Left kidney (tissue), 2 donors: ENCODE measurements around the gene MDK. TPM values are rescaled to one million over a fixed set of nuclear protein-coding genes. Genes with fewer than 3 reads are reported as not detected.

Experiments
- DNase-seq: peaks from one replicate; pipeline ENCODE4 v3.0.0-alpha.2; 2013
- polyA plus RNA-seq: library from polyadenylated mRNA; unstranded; fragments of 120-200 nt; gene quantifications from one replicate; pipeline ENCODE4 v1.2.1, GENCODE V29; 2013; ENCODE audit not compliant: insufficient read length

Gene MDK
- polyA plus RNA-seq, 1 donor, result 615 TPM

GRCh38 chr11:46392421-46393230 is 11.2 kb downstream of the MDK start:
- peak; percentile 83 for DNase-seq

DNA sequence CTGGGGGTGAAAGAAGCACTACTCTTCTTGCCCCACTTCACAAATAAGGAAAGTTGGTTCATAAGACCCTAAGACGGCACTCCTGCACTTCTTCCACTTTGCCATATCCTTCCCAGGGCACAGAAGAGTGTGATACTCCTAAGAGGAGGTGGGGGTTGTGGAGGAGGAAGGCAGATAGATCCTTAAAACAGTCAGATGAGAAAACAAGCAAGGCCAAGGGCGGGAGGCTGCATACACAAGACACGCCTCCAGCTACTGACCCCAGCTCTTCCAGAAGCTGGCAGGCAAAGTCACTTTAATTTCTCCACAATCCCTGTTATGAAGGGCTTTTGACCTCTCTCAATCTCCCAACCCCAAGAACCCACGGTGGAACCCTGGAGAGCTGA is 11.8 kb downstream of the MDK start:
- DNase-seq, result no peak

- DNase-seq, result no peak
Observed at GRCh38 chr11:46393759-46394158, 12.3 kb downstream of the MDK start.

GRCh38 chr11:46397526-46397925 is 16.1 kb downstream of the MDK start:
- DNase-seq, result no peak

GRCh38 chr11:46402957-46403902 is 21.8 kb downstream of the MDK start:
- no peak for DNase-seq

- no peak for DNase-seq
Observed at GRCh38 chr11:46404476-46405017, 23.1 kb downstream of the MDK start.

GRCh38 chr11:46407635-46408034 is 26.2 kb downstream of the MDK start:
- no peak for DNase-seq

DNA sequence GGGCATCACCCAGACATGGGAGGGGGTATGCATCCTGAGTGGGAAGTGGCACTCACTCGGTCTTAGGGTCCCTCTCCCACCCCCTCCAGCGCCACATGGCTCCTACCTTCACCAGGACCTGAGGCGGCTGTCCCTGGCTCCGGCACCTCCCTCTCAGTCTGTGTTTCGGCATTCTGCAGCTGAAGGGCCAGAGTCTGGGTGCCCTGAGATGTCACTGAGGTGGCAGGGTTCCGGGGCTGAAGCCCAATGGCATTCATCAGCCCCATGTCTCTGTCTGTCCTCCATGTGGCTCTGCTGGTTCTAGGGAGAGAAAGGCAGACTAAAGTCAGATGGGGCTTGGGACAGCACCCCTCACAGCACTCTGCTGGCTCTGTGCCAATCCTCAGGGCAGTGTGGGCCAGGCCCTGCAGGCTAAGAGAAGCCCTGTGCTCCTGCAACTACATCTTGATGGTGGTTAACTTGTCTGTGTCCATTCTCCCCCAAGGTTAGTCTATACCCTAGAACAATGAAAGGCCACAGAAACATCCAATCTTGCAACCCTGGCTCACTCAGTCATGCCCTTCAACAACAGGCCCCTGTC is 27.0 kb downstream of the MDK start:
- no peak for DNase-seq

DNA sequence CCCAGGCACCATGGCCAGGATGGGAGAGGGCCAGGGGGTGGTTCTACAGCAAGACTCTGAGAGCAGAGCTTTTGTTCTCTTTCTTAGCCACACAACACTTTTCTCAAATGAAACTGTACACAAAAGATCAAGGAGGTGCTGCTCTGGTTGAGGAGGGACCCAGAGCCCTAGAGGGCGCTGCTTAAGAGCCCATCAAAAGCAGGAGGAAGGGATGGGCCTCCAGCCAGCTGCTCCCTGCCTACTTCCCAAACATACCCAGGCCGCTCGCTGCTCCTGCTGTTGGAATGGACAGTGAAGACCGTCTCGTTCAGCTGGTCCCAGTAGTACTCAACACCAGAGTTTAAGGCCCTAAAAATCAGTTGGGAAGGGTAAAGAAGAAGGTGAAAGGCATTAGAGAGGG is 28.6 kb downstream of the MDK start:
- DNase-seq, result no peak

- DNase-seq, result no peak
Observed at GRCh38 chr11:46413760-46414465, 32.4 kb downstream of the MDK start.

- DNase-seq, result no peak
Observed at GRCh38 chr11:46414466-46414796, 33.0 kb downstream of the MDK start.

DNA sequence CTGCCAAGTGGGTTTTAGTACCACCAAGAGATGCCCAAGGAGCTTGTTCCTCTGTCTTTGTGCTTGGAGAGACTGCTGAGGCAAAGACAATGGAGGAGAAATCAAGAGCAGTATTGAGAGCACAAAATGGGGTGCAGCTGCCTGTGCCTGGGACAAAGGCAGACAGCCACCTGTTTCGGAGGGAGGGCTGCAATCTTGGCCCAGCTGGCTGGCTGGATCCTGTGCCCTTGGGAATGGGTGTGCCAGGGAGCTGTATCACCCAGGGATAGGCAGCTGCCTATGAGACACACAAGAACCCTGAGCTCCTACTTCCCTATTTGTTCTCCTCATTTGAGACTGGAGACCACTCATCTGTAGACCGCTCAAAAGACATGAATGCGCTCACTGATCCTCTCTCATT is 33.4 kb downstream of the MDK start:
- DNase-seq, result no peak

DNA sequence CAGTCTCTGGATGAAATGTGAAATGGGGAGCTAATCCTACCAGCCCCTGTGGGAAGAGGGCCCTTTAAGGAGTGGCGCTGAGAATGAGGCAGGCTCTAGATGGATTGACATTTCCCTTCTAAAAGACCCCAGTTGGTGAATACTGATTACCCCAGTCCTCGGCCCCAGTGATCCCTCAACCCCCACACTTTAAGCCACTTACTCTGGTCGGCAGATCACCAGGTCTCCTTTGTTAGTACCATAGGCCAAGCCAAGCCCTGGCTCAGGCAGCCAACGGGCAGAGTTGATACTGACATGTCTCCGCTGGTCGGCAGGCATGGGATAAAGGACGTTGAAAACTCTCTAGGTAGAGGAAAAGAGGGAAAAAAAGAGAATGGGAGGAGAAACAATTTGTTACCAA is 36.2 kb downstream of the MDK start:
- no peak for DNase-seq

GRCh38 chr11:46418751-46419150 is 37.3 kb downstream of the MDK start:
- no peak for DNase-seq

DNA sequence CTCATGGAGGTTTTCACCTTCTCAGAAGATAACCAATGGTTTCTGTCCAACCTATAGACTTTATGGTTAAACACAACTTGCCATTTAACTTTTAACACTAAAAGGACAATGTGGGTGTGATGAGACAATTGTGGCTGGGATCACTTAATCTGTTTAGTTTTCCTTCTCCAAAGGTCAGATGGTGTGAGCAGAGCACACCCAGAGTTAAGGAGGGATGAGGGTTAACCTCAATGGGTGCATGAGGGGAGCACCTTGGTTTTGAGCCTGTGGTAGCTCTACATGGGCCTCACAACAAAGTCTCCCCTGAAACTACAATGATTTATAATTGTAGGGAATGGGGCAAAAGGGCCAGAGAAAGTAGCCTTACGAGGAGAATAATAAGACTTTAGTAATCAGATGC is 39.0 kb downstream of the MDK start:
- DNase-seq, result no peak

DNA sequence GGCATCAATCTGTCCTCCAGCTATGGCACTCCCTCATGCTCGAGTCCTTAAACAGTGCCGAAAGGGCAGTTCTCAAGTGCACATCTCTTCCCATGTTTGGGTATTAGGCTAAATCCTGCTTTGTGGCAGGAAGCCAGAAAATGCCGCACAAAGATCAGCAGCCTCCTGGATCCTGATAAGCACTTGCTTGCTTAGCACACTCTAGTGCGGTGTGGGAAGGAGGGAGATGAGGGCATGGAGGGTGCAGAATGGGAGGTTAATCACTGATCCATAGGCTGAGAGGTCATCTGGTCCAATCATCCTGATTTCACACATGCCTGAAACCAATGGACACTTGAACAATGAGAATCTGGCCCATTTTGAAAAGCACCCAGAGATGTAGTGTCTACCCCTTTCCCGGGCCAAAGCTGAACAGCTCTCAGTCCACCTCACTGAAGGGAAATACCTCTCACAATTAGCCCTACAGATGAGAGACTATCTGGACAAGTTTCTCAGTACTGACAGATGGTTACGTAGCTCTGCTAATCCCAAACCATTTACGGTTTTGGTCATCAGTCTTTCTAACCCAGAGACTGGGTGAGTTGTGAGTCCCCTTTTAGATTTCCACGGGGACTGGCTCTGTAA is 39.9 kb downstream of the MDK start:
- DNase-seq, result no peak

- no peak for DNase-seq
Observed at GRCh38 chr11:46422588-46422987, 41.1 kb downstream of the MDK start.

DNA sequence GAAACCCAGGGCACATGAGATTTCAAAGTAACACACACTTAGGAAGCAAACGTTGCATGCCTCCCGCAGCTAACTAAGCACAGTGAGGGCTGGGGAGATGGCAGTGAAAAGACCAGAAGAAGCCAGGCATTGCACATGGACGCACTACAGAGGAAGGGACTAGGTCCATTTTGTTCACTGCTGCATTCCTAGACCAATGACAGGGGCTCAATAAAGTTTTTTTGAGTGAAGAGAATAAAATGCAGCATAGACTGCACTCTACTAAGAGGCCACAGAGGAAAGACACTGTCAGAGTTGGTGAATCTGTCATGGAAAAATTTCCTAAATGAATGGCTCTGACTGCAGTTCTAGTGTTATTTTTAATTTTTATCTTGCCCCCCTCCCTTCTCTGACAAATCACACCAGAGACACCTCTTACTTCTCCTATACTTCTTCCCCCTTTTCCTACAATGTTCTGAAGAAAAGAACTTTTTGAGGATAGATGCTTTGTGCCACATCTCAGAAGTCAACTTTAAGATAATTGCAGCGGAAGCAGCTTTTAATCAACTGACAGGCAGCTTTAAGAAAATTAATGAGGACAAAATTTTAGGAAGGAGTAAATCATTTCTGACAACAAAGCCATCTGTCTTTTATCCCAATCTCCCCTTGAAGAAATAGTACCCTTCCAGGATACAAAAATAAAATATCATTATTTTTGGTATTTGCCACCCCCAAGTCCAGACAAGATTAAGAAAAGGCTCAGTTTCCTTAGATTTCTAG is 44.9 kb downstream of the MDK start:
- no peak for DNase-seq

DNA sequence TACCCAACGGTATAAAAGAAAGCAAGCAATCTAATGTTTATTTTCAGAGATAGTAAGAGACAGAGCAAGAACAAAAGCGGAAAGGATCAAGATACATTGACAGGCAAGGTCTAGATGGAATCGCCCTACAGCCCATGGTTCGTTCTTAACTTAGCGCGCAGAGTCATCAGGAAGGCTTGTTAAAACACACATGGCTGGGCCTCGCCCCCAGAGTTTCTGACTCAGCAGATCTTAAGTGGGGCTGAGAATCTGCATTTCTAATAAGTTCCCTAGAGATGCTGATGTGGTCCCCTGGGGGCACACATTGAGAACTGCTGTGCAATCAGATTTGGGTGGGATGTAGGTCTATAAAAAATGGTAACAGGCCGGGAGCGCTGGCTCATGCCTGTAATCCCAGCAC is 45.9 kb downstream of the MDK start:
- DNase-seq, result no peak

DNA sequence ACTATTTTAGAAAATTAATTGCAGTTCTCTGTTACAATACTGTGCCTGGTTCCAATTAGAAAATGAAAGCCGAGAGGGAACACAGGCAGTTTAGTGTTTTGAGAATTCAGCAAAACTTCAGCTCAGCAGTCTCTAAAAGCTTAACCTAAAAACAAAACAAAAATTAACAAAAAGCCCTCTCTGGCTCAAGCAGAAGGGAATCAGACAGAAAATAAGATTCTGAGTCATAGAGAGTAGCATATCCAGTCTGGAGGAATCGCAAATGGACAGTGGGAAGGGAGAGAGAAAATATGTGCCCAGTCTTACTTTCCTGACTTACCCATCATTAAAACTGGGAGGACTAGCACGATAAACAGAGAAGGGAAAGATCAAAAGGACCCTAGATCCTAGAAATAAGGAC is 48.2 kb downstream of the MDK start:
- DNase-seq, result no peak

DNA sequence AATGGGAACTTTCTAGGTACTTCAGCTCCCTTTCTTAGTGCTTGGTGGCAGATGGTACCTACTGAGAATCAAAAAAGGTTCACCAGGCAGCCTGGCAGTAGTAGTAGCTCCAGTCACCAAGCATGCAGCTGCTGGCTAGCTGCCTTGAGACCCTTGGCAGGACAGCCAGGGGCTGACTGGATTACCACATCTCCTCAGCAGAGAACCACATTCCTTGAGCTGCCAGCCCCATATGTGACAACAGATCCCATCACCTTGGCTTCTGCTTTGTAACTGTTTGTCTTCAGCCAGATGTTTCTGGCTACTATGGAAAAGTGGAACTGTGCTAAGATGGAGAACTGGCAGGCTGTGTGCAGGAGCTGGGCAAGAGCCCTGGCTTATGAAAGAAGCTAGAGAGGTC is 49.7 kb downstream of the MDK start:
- DNase-seq, result no peak
